Measurements from ENCODE around the gene FOXN1. TPM values are rescaled to one million over a fixed set of nuclear protein-coding genes. Genes with fewer than 3 reads are reported as not detected.

Gene FOXN1
- total RNA-seq, 1 donor from 2014 or later, result not detected

DNA sequence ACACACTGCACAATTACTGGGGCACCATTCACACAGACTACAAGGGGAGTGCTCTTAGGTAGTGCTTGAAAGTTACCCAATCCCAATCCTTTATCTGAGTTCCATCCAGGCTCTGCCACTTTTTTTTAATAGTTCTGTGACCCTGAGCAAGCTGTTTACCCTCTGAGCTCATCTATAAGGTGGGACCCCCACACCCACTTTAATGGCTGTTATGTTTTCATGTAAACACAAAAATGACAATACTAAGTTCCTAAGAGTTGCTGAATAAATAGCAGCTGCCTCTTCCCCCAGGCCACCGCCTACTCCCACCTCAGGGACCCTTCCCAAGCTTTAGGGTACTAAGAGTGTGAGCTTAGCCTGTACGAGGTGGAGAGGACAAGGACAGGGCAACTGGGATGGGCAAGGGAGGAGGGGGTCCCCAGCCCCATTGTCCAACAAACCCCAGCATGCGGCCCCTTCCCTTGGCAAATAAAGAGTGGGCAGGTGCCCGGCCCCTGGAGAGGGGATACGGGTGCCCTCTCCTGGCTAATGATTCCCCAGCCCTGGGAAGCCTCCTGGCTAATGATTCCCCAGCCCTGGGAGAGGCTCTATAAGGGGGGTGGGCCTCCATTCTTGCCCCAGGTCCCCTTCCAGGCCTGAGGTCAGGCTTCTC is 18.1 kb upstream of the FOXN1 start:
- peaks cover 4% of the 10 kb centered on the region for H3K4me1 Mint-ChIP-seq

DNA sequence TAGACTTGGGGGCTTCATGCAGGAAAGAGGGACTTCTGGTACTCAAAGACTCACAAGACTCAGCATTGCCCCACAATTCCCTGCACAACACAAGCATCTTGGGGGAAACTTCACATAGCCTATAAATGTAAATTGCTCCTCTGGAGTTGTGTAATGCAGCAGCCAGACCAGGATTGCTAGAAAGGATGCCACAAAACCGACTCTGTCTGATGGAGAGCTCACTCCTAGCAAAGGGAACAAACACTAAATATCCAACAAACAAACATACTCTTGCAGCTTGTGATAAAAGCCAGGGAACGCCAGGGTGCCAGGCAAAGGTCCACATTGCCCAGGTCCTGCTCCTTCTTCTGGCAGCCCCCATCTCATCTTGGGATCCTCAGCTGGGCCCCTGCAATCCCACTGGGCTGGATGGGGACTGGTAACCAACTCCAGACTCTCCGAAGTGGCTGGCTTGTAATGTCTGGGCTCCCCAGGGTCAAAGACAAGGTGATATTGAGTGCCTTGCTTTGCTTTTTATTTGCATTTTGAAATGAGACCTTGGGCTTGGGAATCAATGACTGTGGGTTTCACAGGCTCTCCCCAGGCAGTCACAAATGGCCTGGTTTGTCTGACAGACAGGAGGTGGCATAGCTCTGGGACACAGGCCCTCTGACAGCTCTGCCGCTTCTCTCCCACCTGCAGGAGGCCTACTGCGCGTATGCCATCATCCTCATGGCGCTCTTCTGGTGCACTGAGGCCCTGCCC is 17.4 kb upstream of the FOXN1 start:
- Histone ChIP-seq H3K79me2 (ENCODE audit: low read depth) (no peaks in the 10 kb centered on the region), H3K27ac (no peak overlapping the region), H3K9me3 (ENCODE audit: low read depth) (no peaks in the 10 kb centered on the region), H2AFZ (replicated peaks) (no peak overlapping the region), H3F3A (ENCODE audit: low read depth) (no peaks in the 10 kb centered on the region), H4K20me1 (ENCODE audit: low read depth) (no peaks in the 10 kb centered on the region), H3K4me2 (no peak overlapping the region), H3K27me3 (no peaks in the 10 kb centered on the region), H3K4me1 (no peaks in the 10 kb centered on the region), H3K36me3 (no peaks in the 10 kb centered on the region), H3K9ac (no peak overlapping the region), H3K4me3 (no peak overlapping the region)
- TF ChIP-seq EZH2phosphoT487 (IDR thresholded peaks at IDR 0.05) (no peak), EZH2 (IDR thresholded peaks at IDR 0.05) (no peak), CTCF (IDR thresholded peaks at IDR 0.05) (no peak)
- peaks cover 2% of the 10 kb centered on the region for H3K27me3 Mint-ChIP-seq (ENCODE audit: insufficient read depth, low read depth)
- no peak for DNase-seq (ENCODE audit: low spot score)
- H3K9me3 Mint-ChIP-seq, result no peaks in the 10 kb centered on the region
- H3K36me3 Mint-ChIP-seq, result no peaks in the 10 kb centered on the region
- H3K27ac Mint-ChIP-seq, result peak overlapping the region; percentile 29
- no peak overlapping the region for H3K4me3 Mint-ChIP-seq
- peaks cover 5% of the 10 kb centered on the region for H3K4me1 Mint-ChIP-seq

More for the DNA sequence above, 18.1 kb upstream of the FOXN1 start:
- Histone ChIP-seq H3K27ac (no peak overlapping the region), H2AFZ (replicated peaks) (no peak overlapping the region), H3F3A (ENCODE audit: low read depth) (no peaks in the 10 kb centered on the region), H3K4me2 (no peak overlapping the region), H3K4me3 (no peak overlapping the region), H3K9ac (no peak overlapping the region), H3K4me1 (no peaks in the 10 kb centered on the region), H4K20me1 (ENCODE audit: low read depth) (no peaks in the 10 kb centered on the region), H3K27me3 (no peaks in the 10 kb centered on the region), H3K9me3 (ENCODE audit: low read depth) (no peaks in the 10 kb centered on the region), H3K79me2 (ENCODE audit: low read depth) (no peaks in the 10 kb centered on the region), H3K36me3 (no peaks in the 10 kb centered on the region)
- no peak for TF ChIP-seq EZH2phosphoT487 (IDR thresholded peaks at IDR 0.05)
- no peak for TF ChIP-seq EZH2 (IDR thresholded peaks at IDR 0.05)
- TF ChIP-seq CTCF (IDR thresholded peaks at IDR 0.05), result no peak
- Mint-ChIP-seq H3K36me3 (no peaks in the 10 kb centered on the region), H3K4me3 (no peak overlapping the region), H3K27ac (peak overlapping the region; percentile 29), H3K9me3 (no peaks in the 10 kb centered on the region), H3K27me3 (ENCODE audit: insufficient read depth, low read depth) (peaks cover 2% of the 10 kb centered on the region)
- no peak for DNase-seq (ENCODE audit: low spot score)

GRCh38 chr17:28491286-28491685 is 14.9 kb upstream of the FOXN1 start:
- Mint-ChIP-seq H3K36me3 (no peaks in the 10 kb centered on the region), H3K4me1 (peaks cover 7% of the 10 kb centered on the region), H3K9me3 (no peaks in the 10 kb centered on the region), H3K27me3 (ENCODE audit: insufficient read depth, low read depth) (peaks cover 7% of the 10 kb centered on the region), H3K4me3 (no peak overlapping the region), H3K27ac (no peak overlapping the region)
- no peak overlapping the region for H3K9ac ChIP-seq
- no peaks in the 10 kb centered on the region for H3F3A ChIP-seq (ENCODE audit: low read depth)
- no peaks in the 10 kb centered on the region for H3K79me2 ChIP-seq (ENCODE audit: low read depth)
- H3K36me3 ChIP-seq, result no peaks in the 10 kb centered on the region
- H2AFZ ChIP-seq (replicated peaks), result no peak overlapping the region
- no peaks in the 10 kb centered on the region for H3K4me1 ChIP-seq
- DNase-seq (ENCODE audit: low spot score), result no peak
- no peak overlapping the region for H3K4me3 ChIP-seq
- H3K27me3 ChIP-seq, result no peaks in the 10 kb centered on the region
- H4K20me1 ChIP-seq (ENCODE audit: low read depth), result no peaks in the 10 kb centered on the region
- no peak overlapping the region for H3K4me2 ChIP-seq
- H3K27ac ChIP-seq, result no peak overlapping the region
- no peaks in the 10 kb centered on the region for H3K9me3 ChIP-seq (ENCODE audit: low read depth)
- TF ChIP-seq CTCF (IDR thresholded peaks at IDR 0.05) (no peak), EZH2 (IDR thresholded peaks at IDR 0.05) (no peak), EZH2phosphoT487 (IDR thresholded peaks at IDR 0.05) (no peak)
